HepG2 (cell line): Measurements from ENCODE around the gene DPP7. TPM values are rescaled to one million over a fixed set of nuclear protein-coding genes. Genes with fewer than 3 reads are reported as not detected.

Experiments used
- ATAC-seq: fragments of 200-7000 bp; cut with Tn5 transposase; 3 replicates; pipeline ENCODE4 v1.9.1; 2020; ENCODE audit warnings: mild to moderate bottlenecking, moderate library complexity
- BruUV-seq: library from RNA; stranded (reverse); fragments of 400-500 nt; replicated peaks from 2 replicates; lab custom pipeline; 2021; lab: Mats Ljungman, UMichigan
- CTCF ChIA-PET: fragments of 300-600 bp; formaldehyde crosslinking; extraction: SDS; loops from one replicate; lab custom pipeline; 2021; ENCODE audit warnings: low total read pairs, inconsistent platforms, low intra/inter-chr PET ratio; lab: Yijun Ruan, JAX
- POLR2A ChIA-PET: fragments of 350-600 bp; sonication (Branson Sonifier 250); formaldehyde crosslinking; loops from one replicate; lab custom pipeline; 2020; ENCODE audit warnings: antibody characterized with exemption, inconsistent platforms; lab: Yijun Ruan, JAX
- DNase-seq: peaks from one replicate; pipeline ENCODE4 v3.0.0-alpha.2; 2015; ENCODE audit warnings: low spot score
- FAIRE-seq: peaks from 3 replicates; lab custom pipeline; 2011; peaks lifted over from hg19 to GRCh38; lab: Jason Lieb, UNC
- H2AFZ ChIP-seq: one replicate; pipeline ENCODE4 v1.6.1; 2011; ENCODE audit warnings: low read length, inconsistent platforms
- H3K27ac ChIP-seq: fragments of 300-600 bp; 3 replicates; pipeline ENCODE4 v1.8.0; 2011; ENCODE audit warnings: mixed run types, mild to moderate bottlenecking, mixed read lengths, low read length, inconsistent platforms; ENCODE audit not compliant: insufficient read depth; ENCODE audit errors: extremely low read length
- H3K27me3 ChIP-seq, 2 experiments: fragments of 200-600 bp in 1 of 2; 2 replicates in 1 of 2; 3 replicates in 1 of 2; pipeline versions ENCODE4 v1.6.0 to v1.8.0; 2011; ENCODE audit warnings: low read length in 2 of 2, mild to moderate bottlenecking in 2 of 2, moderate library complexity in 2 of 2, inconsistent platforms in 1 of 2; ENCODE audit not compliant: insufficient read depth in 2 of 2, control insufficient read depth in 1 of 2
- H3K36me3 ChIP-seq, 2 experiments: fragments of 200-600 bp in 1 of 2; replicated peaks in 1 of 2; 2 replicates in 1 of 2; 3 replicates in 1 of 2; pipeline versions ENCODE4 v1.5.1 to v1.8.0; 2011; ENCODE audit warnings: low read length in 2 of 2, inconsistent platforms in 1 of 2; ENCODE audit not compliant: insufficient read depth in 2 of 2, control insufficient read depth in 1 of 2
- H3K4me1 ChIP-seq: 2 replicates; pipeline ENCODE4 v1.5.1; 2012; ENCODE audit warnings: low read length, inconsistent platforms; ENCODE audit not compliant: insufficient read depth
- H3K4me2 ChIP-seq: 2 replicates; pipeline ENCODE4 v1.6.0; 2011; ENCODE audit warnings: low read depth, low read length, inconsistent platforms
- H3K4me3 ChIP-seq, 3 experiments: fragments of 200-600 bp in 1 of 3; sonication (generic), shearing (Covaris generic) in 1 of 3; replicated peaks in 1 of 3; 2 replicates each; pipeline ENCODE4 v1.5.1; 2011 to 2016; ENCODE audit warnings: low read length in 3 of 3, inconsistent platforms in 2 of 3, low read depth in 2 of 3, mild to moderate bottlenecking in 2 of 3, control low read depth in 1 of 3, mixed read lengths in 1 of 3; ENCODE audit not compliant: insufficient read depth in 1 of 3
- H3K79me2 ChIP-seq: one replicate; pipeline ENCODE4 v1.6.1; 2011; ENCODE audit warnings: low read length, inconsistent platforms; ENCODE audit not compliant: insufficient read depth
- H3K9ac ChIP-seq: 2 replicates; pipeline ENCODE4 v1.6.0; 2011; ENCODE audit warnings: mild to moderate bottlenecking, low read depth, low read length, inconsistent platforms; ENCODE audit not compliant: insufficient read depth
- H3K9me3 ChIP-seq: 2 replicates; pipeline ENCODE4 v1.5.1; 2012; ENCODE audit warnings: mild to moderate bottlenecking, low read length
- H4K20me1 ChIP-seq: 2 replicates; pipeline ENCODE4 v1.6.0; 2011; ENCODE audit warnings: inconsistent platforms, mild to moderate bottlenecking, low read length, moderate library complexity; ENCODE audit not compliant: insufficient read depth
- AGO2 ChIP-seq: fragments of 200-400 bp; formaldehyde crosslinking; optimal IDR thresholded peaks from 2 replicates; pipeline ENCODE3; 2017; ENCODE audit warnings: mild to moderate bottlenecking, low read depth, low read length, moderate library complexity
- IKZF1 ChIP-seq: fragments of 450-650 bp; IDR thresholded peaks from 2 replicates; pipeline ENCODE4 v1.7.1; 2016
- MED13 ChIP-seq: sonication (generic); formaldehyde crosslinking; IDR thresholded peaks from 2 replicates; pipeline ENCODE4 v1.5.0; 2020; ENCODE audit warnings: missing genetic modification reagents
- NAIF1 ChIP-seq: sonication (generic); formaldehyde crosslinking; IDR thresholded peaks from 2 replicates; pipeline ENCODE4 v1.5.0; 2020; ENCODE audit warnings: mild to moderate bottlenecking, missing genetic modification reagents, borderline replicate concordance
- PCBP2 ChIP-seq: fragments of 200-400 bp; formaldehyde crosslinking; optimal IDR thresholded peaks from 2 replicates; pipeline ENCODE3; 2018; ENCODE audit warnings: low read length, low read depth; ENCODE audit not compliant: poor library complexity, severe bottlenecking
- SKI ChIP-seq: fragments of 450-650 bp; IDR thresholded peaks from one replicate; pipeline ENCODE4 v1.6.1; 2018; ENCODE audit warnings: mild to moderate bottlenecking; ENCODE audit not compliant: partially characterized antibody
- TBX3 ChIP-seq: fragments of 450-650 bp; IDR thresholded peaks from 2 replicates; pipeline ENCODE4 v1.6.1; 2017; ENCODE audit warnings: antibody characterized with exemption, mild to moderate bottlenecking, inconsistent platforms, borderline replicate concordance
- ZBTB38 ChIP-seq: sonication (generic); formaldehyde crosslinking; IDR thresholded peaks from 2 replicates; pipeline ENCODE4 v1.5.1; 2020; ENCODE audit warnings: mild to moderate bottlenecking, missing genetic modification reagents
- ZFX ChIP-seq: sonication (generic); formaldehyde crosslinking; IDR thresholded peaks from 2 replicates; pipeline ENCODE4 v1.4.0; 2020; ENCODE audit warnings: mild to moderate bottlenecking, low read depth, missing genetic modification reagents, moderate library complexity
- ZNF776 ChIP-seq: sonication (generic); formaldehyde crosslinking; IDR thresholded peaks from 2 replicates; pipeline ENCODE4 v1.4.0; 2020; ENCODE audit warnings: mild to moderate bottlenecking, missing genetic modification reagents
- WGBS: methylation state at CpG from one replicate; pipeline ENCODE4 v1.1.6; 2017; ENCODE audit warnings: low lambda C conversion rate; 5-methylcytosine and 5-hydroxymethylcytosine counted together
- in situ Hi-C: cut with HindIII; loops from 2 replicates; pipeline ENCODE4 v1.10.0; 2017; ENCODE audit warnings: low pct_unique_long_range_greater_than_20kb; ENCODE audit not compliant: extremely low pct_ligation_motif_present
- intact Hi-C: fragments of 100-400 bp; cut with micrococcal nuclease; formaldehyde crosslinking; loops from one replicate; pipeline ENCODE4 v1.10.0; 2022; ENCODE audit not compliant: unreplicated experiment
- polyA plus RNA-seq, 8 experiments: library from polyadenylated mRNA; depleted of rRNA in 3 of 8; stranded (reverse) in 7 of 8; unstranded in 1 of 8; fragments of >200 nt; fragmentation: Illumina TruSeq in 4 of 8; extraction: Trizol in 4 of 8; gene quantifications; 2 replicates each; pipeline versions ENCODE4 v1.2.1 to v1.2.3, GENCODE V29; 2011 to 2016; ENCODE audit warnings: low read depth in 4 of 8, missing spikeins in 1 of 8, mixed read lengths in 1 of 8; ENCODE audit not compliant: insufficient read depth in 1 of 8
- total RNA-seq, 5 experiments: library from RNA; depleted of rRNA; stranded (reverse); fragments of >200 nt; fragmentation: Illumina TruSeq; extraction: Trizol; gene quantifications; 2 replicates each; pipeline ENCODE4 v1.2.3, GENCODE V29; 2016; ENCODE audit warnings: low read depth in 1 of 5
- TF ChIP-seq, protein P1 (sequence below): sonication (generic); formaldehyde crosslinking; IDR thresholded peaks from 2 replicates; pipeline ENCODE4 v1.8.0; 2022; ENCODE audit warnings: missing genetic modification reagents, mild to moderate bottlenecking, moderate library complexity, borderline replicate concordance
- TF ChIP-seq, protein P2 (sequence below): sonication (generic); formaldehyde crosslinking; IDR thresholded peaks from 2 replicates; pipeline ENCODE4 v1.8.1; 2022; ENCODE audit warnings: mild to moderate bottlenecking, missing genetic modification reagents

Gene DPP7
- total and polyA plus RNA-seq, 2 of the 13 experiments (the other 11 are each of a cell fraction or from before 2014, with no cell fraction given): 1.2 to 4.5 TPM

GRCh38 chr9:137110147-137110910 lies 4.2 kb downstream of the DPP7 start:
- no peak overlapping the region for H2AFZ ChIP-seq
- no peak overlapping the region for H3K9ac ChIP-seq
- no peaks in the 10 kb centered on the region for H4K20me1 ChIP-seq
- intact Hi-C loops: loop anchor here (10.0 kb wide), 1 partner anchor 64 kb away; the partner anchor contains the start of genes LRRC26 and TMEM210
- no peak for TF ChIP-seq SKI
- TF ChIP-seq TBX3: no peak
- no peak for TF ChIP-seq ZFX
- TF ChIP-seq, protein P1, sequence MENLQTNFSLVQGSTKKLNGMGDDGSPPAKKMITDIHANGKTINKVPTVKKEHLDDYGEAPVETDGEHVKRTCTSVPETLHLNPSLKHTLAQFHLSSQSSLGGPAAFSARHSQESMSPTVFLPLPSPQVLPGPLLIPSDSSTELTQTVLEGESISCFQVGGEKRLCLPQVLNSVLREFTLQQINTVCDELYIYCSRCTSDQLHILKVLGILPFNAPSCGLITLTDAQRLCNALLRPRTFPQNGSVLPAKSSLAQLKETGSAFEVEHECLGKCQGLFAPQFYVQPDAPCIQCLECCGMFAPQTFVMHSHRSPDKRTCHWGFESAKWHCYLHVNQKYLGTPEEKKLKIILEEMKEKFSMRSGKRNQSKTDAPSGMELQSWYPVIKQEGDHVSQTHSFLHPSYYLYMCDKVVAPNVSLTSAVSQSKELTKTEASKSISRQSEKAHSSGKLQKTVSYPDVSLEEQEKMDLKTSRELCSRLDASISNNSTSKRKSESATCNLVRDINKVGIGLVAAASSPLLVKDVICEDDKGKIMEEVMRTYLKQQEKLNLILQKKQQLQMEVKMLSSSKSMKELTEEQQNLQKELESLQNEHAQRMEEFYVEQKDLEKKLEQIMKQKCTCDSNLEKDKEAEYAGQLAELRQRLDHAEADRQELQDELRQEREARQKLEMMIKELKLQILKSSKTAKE: no peak
- TF ChIP-seq ZBTB38 (CRISPR knock-in tag): peak; percentile 82
- TF ChIP-seq AGO2: peak; percentile 62
- TF ChIP-seq, protein P2, sequence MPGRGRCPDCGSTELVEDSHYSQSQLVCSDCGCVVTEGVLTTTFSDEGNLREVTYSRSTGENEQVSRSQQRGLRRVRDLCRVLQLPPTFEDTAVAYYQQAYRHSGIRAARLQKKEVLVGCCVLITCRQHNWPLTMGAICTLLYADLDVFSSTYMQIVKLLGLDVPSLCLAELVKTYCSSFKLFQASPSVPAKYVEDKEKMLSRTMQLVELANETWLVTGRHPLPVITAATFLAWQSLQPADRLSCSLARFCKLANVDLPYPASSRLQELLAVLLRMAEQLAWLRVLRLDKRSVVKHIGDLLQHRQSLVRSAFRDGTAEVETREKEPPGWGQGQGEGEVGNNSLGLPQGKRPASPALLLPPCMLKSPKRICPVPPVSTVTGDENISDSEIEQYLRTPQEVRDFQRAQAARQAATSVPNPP (CRISPR knock-in tag): no peak
- 0 out of 2 replicates have a peak, but pooled peaks have one; percentile 40 for TF ChIP-seq ZNF776
- no peak for TF ChIP-seq MED13 (CRISPR knock-in tag)
- no peak for TF ChIP-seq PCBP2
- TF ChIP-seq IKZF1: no peak
- no peak for TF ChIP-seq NAIF1
- BruUV-seq: no TSS peak
- FAIRE-seq (no peak), ATAC-seq (no peak), DNase-seq (no peak)
- no peak overlapping the region for H3K4me3 ChIP-seq
- H3K79me2 ChIP-seq: no peaks in the 10 kb centered on the region
- WGBS: 96% methylated on average over 13 of the region's 38 CpGs
- in situ Hi-C loops: loop anchor here (5.0 kb wide), 1 partner anchor 117 kb away; the partner anchor contains the start of genes CYSRT1 and RNF224
- H3K27me3 ChIP-seq: no peaks in the 10 kb centered on the region
- H3K27ac ChIP-seq: peak overlapping the region; percentile 63
- ChIA-PET POLR2A (no interaction called here), CTCF (no interaction called here)
- H3K9me3 ChIP-seq: no peaks in the 10 kb centered on the region
- H3K36me3 ChIP-seq: peaks cover 9 to 19% of the 10 kb centered on the region in 2 experiments; a peak in 4 of 5 replicates
- peaks cover 41% of the 10 kb centered on the region for H3K4me1 ChIP-seq
- no peak overlapping the region for H3K4me2 ChIP-seq
